GM12878 (cell line): ENCODE results near the gene UBR7. TPM values are rescaled to one million over a fixed set of nuclear protein-coding genes. Genes with fewer than 3 reads are reported as not detected.

Source experiments
- ATAC-seq: fragments of 200-7000 bp; cut with Tn5 transposase; 3 replicates; pipeline ENCODE4 v1.9.1; 2020; ENCODE audit warnings: mild to moderate bottlenecking, moderate library complexity
- BruUV-seq: library from RNA; stranded (reverse); fragments of 400-500 nt; replicated peaks from 2 replicates; lab custom pipeline; 2021; lab: Mats Ljungman, UMichigan
- CTCF ChIA-PET: fragments of 300-600 bp; sonication (Branson Sonifier 250); formaldehyde crosslinking; extraction: SDS; loops from one replicate; lab custom pipeline; 2021; ENCODE audit warnings: inconsistent platforms; lab: Yijun Ruan, JAX
- POLR2A ChIA-PET: fragments of 350-600 bp; formaldehyde crosslinking; extraction: SDS; loops from one replicate; lab custom pipeline; 2021; ENCODE audit warnings: inconsistent platforms; lab: Charles Lee
- RAD21 ChIA-PET: fragments of 300-600 bp; sonication (Branson Sonifier 250); formaldehyde crosslinking; loops from one replicate; lab custom pipeline; 2023; ENCODE audit warnings: antibody characterized with exemption; ENCODE audit not compliant: unreplicated experiment; lab: Charles Lee
- SMC1A ChIA-PET: fragments of 300-600 bp; sonication (Branson Sonifier 250); formaldehyde crosslinking; loops from one replicate; lab custom pipeline; 2023; ENCODE audit not compliant: unreplicated experiment, uncharacterized antibody; lab: Charles Lee
- DNase-seq: peaks from one replicate; pipeline ENCODE4 v3.0.0-alpha.2; 2011; ENCODE audit warnings: low read depth, low spot score
- FAIRE-seq: peaks from 3 replicates; lab custom pipeline; 2011; peaks lifted over from hg19 to GRCh38; lab: Jason Lieb, UNC
- H2AFZ ChIP-seq: 2 replicates; pipeline ENCODE4 v1.6.0; 2011; ENCODE audit warnings: low read depth, low read length, control low read depth; ENCODE audit not compliant: control insufficient read depth
- H3K27ac ChIP-seq: 2 replicates; pipeline ENCODE4 v1.5.1; 2011; ENCODE audit warnings: control low read depth; ENCODE audit not compliant: control insufficient read depth, insufficient read depth
- H3K27me3 ChIP-seq, 2 experiments: replicated peaks in 1 of 2; 2 replicates each; pipeline versions ENCODE4 v1.6.0 to v1.6.1; 2011; ENCODE audit warnings: low read length in 1 of 2; ENCODE audit not compliant: control insufficient read depth in 2 of 2, insufficient read depth in 2 of 2
- H3K36me3 ChIP-seq, 2 experiments: 2 replicates each; pipeline ENCODE4 v1.5.1; 2011; ENCODE audit warnings: low read length in 1 of 2; ENCODE audit not compliant: control insufficient read depth in 2 of 2, insufficient read depth in 2 of 2
- H3K4me1 ChIP-seq: 2 replicates; pipeline ENCODE4 v1.6.1; 2011; ENCODE audit warnings: mild to moderate bottlenecking, low read length, moderate library complexity, mixed read lengths; ENCODE audit not compliant: control insufficient read depth, insufficient read depth
- H3K4me2 ChIP-seq: 2 replicates; pipeline ENCODE4 v1.6.0; 2011; ENCODE audit warnings: control low read depth; ENCODE audit not compliant: control insufficient read depth, insufficient read depth
- H3K4me3 ChIP-seq: fragments of 200-600 bp; sonication (generic); 2 replicates; pipeline ENCODE4 v1.5.1; 2016
- H3K79me2 ChIP-seq: 2 replicates; pipeline ENCODE4 v1.6.0; 2011; ENCODE audit warnings: low read length; ENCODE audit not compliant: control insufficient read depth, insufficient read depth
- H3K9ac ChIP-seq: 2 replicates; pipeline ENCODE4 v1.8.0; 2011; ENCODE audit warnings: low read length, control low read depth, mixed read lengths; ENCODE audit not compliant: control insufficient read depth, insufficient read depth
- H3K9me3 ChIP-seq: replicated peaks from 3 replicates; pipeline ENCODE4 v1.5.1; 2011; ENCODE audit warnings: mild to moderate bottlenecking, low read length; ENCODE audit not compliant: control insufficient read depth, insufficient read depth
- H4K20me1 ChIP-seq: 2 replicates; pipeline ENCODE4 v1.6.0; 2011; ENCODE audit not compliant: control insufficient read depth, insufficient read depth
- ATF2 ChIP-seq: IDR thresholded peaks from 2 replicates; pipeline ENCODE4 v1.6.1; 2012; ENCODE audit warnings: low read length, inconsistent platforms
- BRCA1 ChIP-seq: IDR thresholded peaks from 2 replicates; pipeline ENCODE4 v1.6.1; 2011; ENCODE audit warnings: low read depth, low read length, improper control_type of control experiment
- CEBPZ ChIP-seq: fragments of 150-350 bp; IDR thresholded peaks from 2 replicates; pipeline ENCODE4 v1.6.1; 2016; ENCODE audit warnings: low read depth, low read length
- MYB ChIP-seq: fragments of 150-350 bp; IDR thresholded peaks from 2 replicates; pipeline ENCODE4 v1.6.1; 2014; ENCODE audit warnings: mild to moderate bottlenecking, low read depth, low read length, borderline replicate concordance
- SMAD5 ChIP-seq: IDR thresholded peaks from 2 replicates; pipeline ENCODE4 v1.6.1; 2016; ENCODE audit warnings: antibody characterized with exemption, low read depth
- TBL1XR1 ChIP-seq: IDR thresholded peaks from 2 replicates; pipeline ENCODE4 v1.6.1; 2012; ENCODE audit warnings: low read depth, low read length, improper control_type of control experiment
- WGBS: methylation state at CpG from one replicate; pipeline ENCODE4 v1.1.6; 2016; ENCODE audit warnings: low lambda C conversion rate; ENCODE audit not compliant: insufficient replicate concordance, insufficient coverage; ENCODE audit errors: missing lambda C conversion rate; 5-methylcytosine and 5-hydroxymethylcytosine counted together
- in situ Hi-C: fragments of 300-500 bp; cut with MboI; formaldehyde crosslinking; loops from 9 replicates; pipeline ENCODE4 v1.14.3; 2018; ENCODE audit warnings: mixed read lengths
- intact Hi-C: fragments of 100-400 bp; cut with micrococcal nuclease; formaldehyde crosslinking; loops from one replicate; pipeline ENCODE4 v1.14.2; 2022; ENCODE audit not compliant: unreplicated experiment
- polyA plus RNA-seq, 11 experiments: library from polyadenylated mRNA; depleted of rRNA in 4 of 11; unstranded in 6 of 11; stranded (reverse) in 5 of 11; fragments of >200 nt; fragmentation: Nextera tagmentation in 4 of 11; fragmentation: Illumina TruSeq in 1 of 11; extraction: Ambion mirVana in 4 of 11; extraction: Trizol in 1 of 11; gene quantifications; 1 replicate in 1 of 11; 2 replicates in 10 of 11; pipeline versions ENCODE4 v1.2.1 to v1.2.3, GENCODE V29; 2011 to 2016; ENCODE audit warnings: inconsistent platforms in 2 of 11, missing spikeins in 2 of 11, low read depth in 1 of 11
- total RNA-seq, 4 experiments: library from RNA; depleted of rRNA in 3 of 4; stranded (reverse); fragments of >200 nt in 3 of 4; fragmentation: Illumina TruSeq in 1 of 4; extraction: Trizol in 1 of 4; gene quantifications; 2 replicates each; pipeline versions ENCODE4 v1.2.1 to v1.2.3, GENCODE V29; 2013 to 2021

The UBR7 gene
- total and polyA plus RNA-seq, 10 of the 15 experiments (the other 5 are each of a cell fraction or from before 2014, with no cell fraction given) = 14.3 to 85.6 (median 49.9) TPM

GRCh38 chr14:93171376-93171775 is 35.7 kb upstream of the UBR7 start:
- Histone ChIP-seq H3K9ac (no peak overlapping the region), H3K27me3 (no peaks in the 10 kb centered on the region), H3K36me3 (no peaks in the 10 kb centered on the region), H3K4me1 (no peaks in the 10 kb centered on the region), H3K27ac (no peak overlapping the region), H3K4me3 (no peak overlapping the region), H4K20me1 (no peaks in the 10 kb centered on the region), H3K9me3 (no peaks in the 10 kb centered on the region), H2AFZ (no peak overlapping the region), H3K79me2 (no peaks in the 10 kb centered on the region), H3K4me2 (no peak overlapping the region)
- 66% methylated on average over 4 of the region's 4 CpGs for WGBS
- FAIRE-seq (no peak), DNase-seq (no peak), ATAC-seq (no peak)
- intact Hi-C loops = no loop called here
- SMC1A ChIA-PET = no interaction called here
- CTCF ChIA-PET = interaction anchor here (1.1 to 5.4 kb wide), 2 partner anchors 7 to 87 kb away, joined by 3 to 47 read pairs; no protein-coding TSS in a partner anchor
- BruUV-seq = no TSS peak
- POLR2A ChIA-PET = no interaction called here
- in situ Hi-C loops = no loop called here
- RAD21 ChIA-PET = no interaction called here
- no peak for TF ChIP-seq ATF2
- TF ChIP-seq TBL1XR1 = no peak
- no peak for TF ChIP-seq MYB
- no peak for TF ChIP-seq BRCA1
- no peak for TF ChIP-seq SMAD5
- TF ChIP-seq CEBPZ = no peak
